Measurements from ENCODE around the gene APOE. TPM values are rescaled to one million over a fixed set of nuclear protein-coding genes. Genes with fewer than 3 reads are reported as not detected.
A peak's percentile ranks its signal among the peaks of the same experiment; 100 is the strongest.
"Not testable (repeated sequence)": the region's sequence is repeated elsewhere in the genome, so short reads cannot be mapped to it uniquely, and the experiment has no call there.

The APOE gene
- 77.8 TPM for polyA plus RNA-seq
- long read RNA-seq, donor 1, transcript APOE-202 (3 exons, 923 nt) = minor isoform, 9 of 110 reads
- long read RNA-seq, donor 1, transcript APOE-201 (4 exons, 1,208 nt) = major isoform, 86 of 110 reads
- long read RNA-seq, donor 1, partial matches to known transcripts = 14 of 110 reads
- long read RNA-seq, donor 1, other reads (novel, unspliced or antisense) = 0 of 110 reads
- long read RNA-seq, donor 2, transcript APOE-202 (3 exons, 923 nt) = minor isoform, 28 of 177 reads
- long read RNA-seq, donor 2, transcript APOE-201 (4 exons, 1,208 nt) = major isoform, 132 of 177 reads
- long read RNA-seq, donor 2, partial matches to known transcripts = 14 of 177 reads
- long read RNA-seq, donor 2, other reads (novel, unspliced or antisense) = 0 of 177 reads
- long read RNA-seq, donor 3, transcript APOE-202 (3 exons, 923 nt) = minor isoform, 13 of 183 reads
- long read RNA-seq, donor 3, transcript APOE-201 (4 exons, 1,208 nt) = major isoform, 138 of 183 reads
- long read RNA-seq, donor 3, partial matches to known transcripts = 25 of 183 reads
- long read RNA-seq, donor 3, other reads (novel, unspliced or antisense) = 0 of 183 reads
- long read RNA-seq, donor 4, transcript APOE-201 (4 exons, 1,208 nt) = major isoform, 18 of 20 reads
- long read RNA-seq, donor 4, partial matches to known transcripts = 0 of 20 reads
- long read RNA-seq, donor 4, other reads (novel, unspliced or antisense) = 0 of 20 reads
- long read RNA-seq, donor 5, transcript APOE-201 (4 exons, 1,208 nt) = major isoform, 39 of 50 reads
- long read RNA-seq, donor 5, transcript APOE-202 (3 exons, 923 nt) = minor isoform, 7 of 50 reads
- long read RNA-seq, donor 5, partial matches to known transcripts = 0 of 50 reads
- long read RNA-seq, donor 5, other reads (novel, unspliced or antisense) = 0 of 50 reads
- long read RNA-seq, donor 6, transcript APOE-201 (4 exons, 1,208 nt) = major isoform, 56 of 76 reads
- long read RNA-seq, donor 6, transcript APOE-202 (3 exons, 923 nt) = minor isoform, 12 of 76 reads
- long read RNA-seq, donor 6, partial matches to known transcripts = 7 of 76 reads
- long read RNA-seq, donor 6, other reads (novel, unspliced or antisense) = 0 of 76 reads
- long read RNA-seq, donor 7, transcript APOE-201 (4 exons, 1,208 nt) = major isoform, 38 of 46 reads
- long read RNA-seq, donor 7, partial matches to known transcripts = 0 of 46 reads
- long read RNA-seq, donor 7, other reads (novel, unspliced or antisense) = 0 of 46 reads
- long read RNA-seq, donor 8, transcript APOE-202 (3 exons, 923 nt) = minor isoform, 19 of 162 reads
- long read RNA-seq, donor 8, transcript APOE-201 (4 exons, 1,208 nt) = major isoform, 111 of 162 reads
- long read RNA-seq, donor 8, partial matches to known transcripts = 26 of 162 reads
- long read RNA-seq, donor 8, other reads (novel, unspliced or antisense) = 0 of 162 reads
- long read RNA-seq, donor 9, transcript APOE-201 (4 exons, 1,208 nt) = major isoform, 174 of 237 reads
- long read RNA-seq, donor 9, transcript APOE-202 (3 exons, 923 nt) = minor isoform, 30 of 237 reads
- long read RNA-seq, donor 9, partial matches to known transcripts = 22 of 237 reads
- long read RNA-seq, donor 9, other reads (novel, unspliced or antisense) = 5 of 237 reads
- long read RNA-seq, donor 10, transcript APOE-201 (4 exons, 1,208 nt) = major isoform, 95 of 126 reads
- long read RNA-seq, donor 10, transcript APOE-202 (3 exons, 923 nt) = minor isoform, 9 of 126 reads
- long read RNA-seq, donor 10, transcript APOE-203 (4 exons, 864 nt) = minor isoform, 6 of 126 reads
- long read RNA-seq, donor 10, partial matches to known transcripts = 14 of 126 reads
- long read RNA-seq, donor 10, other reads (novel, unspliced or antisense) = 0 of 126 reads
- long read RNA-seq, donor 11, transcript APOE-202 (3 exons, 923 nt) = minor isoform, 12 of 134 reads
- long read RNA-seq, donor 11, transcript APOE-201 (4 exons, 1,208 nt) = major isoform, 113 of 134 reads
- long read RNA-seq, donor 11, partial matches to known transcripts = 7 of 134 reads
- long read RNA-seq, donor 11, other reads (novel, unspliced or antisense) = 0 of 134 reads

- Histone ChIP-seq H3K4me1 (ENCODE audit: control insufficient read depth, insufficient read depth, low read length) (peaks cover 21% of the 10 kb centered on the region), H3K27me3 (ENCODE audit: control insufficient read depth, insufficient read depth, low read length) (peaks cover 5% of the 10 kb centered on the region), H3K4me3 (ENCODE audit: low read length) (peak within 1 kb of the TSS; percentile 58), H3K36me3 (ENCODE audit: control insufficient read depth, insufficient read depth, low read length) (peaks cover 22% of the 10 kb centered on the region), H3K27ac (ENCODE audit: low read length) (peak within 1 kb of the TSS; percentile 83), H3K9me3 (ENCODE audit: control insufficient read depth, low read depth, low read length) (peaks cover 3% of the 10 kb centered on the region)
- DNase-seq = peak in 1 of 2 donors; percentile 54
- WGBS (ENCODE audit: insufficient coverage, low lambda C conversion rate) = no CpG with 5 or more reads among the region's 20 CpGs
Observed at GRCh38 chr19:44905437-44906160, at the start of gene APOE. APOE (plus strand) TSS chr19:44905796; CDS start chr19:44906625, 829 bp downstream.

- H3K4me1 ChIP-seq (ENCODE audit: control insufficient read depth, insufficient read depth, low read length) = peaks cover 21% of the 10 kb centered on the region
Observed at GRCh38 chr19:44856421-44857083, 49.0 kb upstream of the APOE start.

GRCh38 chr19:44857837-44858236, 47.8 kb upstream of the APOE start:
- Histone ChIP-seq H3K27ac (ENCODE audit: low read length) (peak overlapping the region; percentile 22), H3K36me3 (ENCODE audit: control insufficient read depth, insufficient read depth, low read length) (peaks cover 33% of the 10 kb centered on the region), H3K9me3 (ENCODE audit: control insufficient read depth, low read depth, low read length) (no peaks in the 10 kb centered on the region), H3K4me1 (ENCODE audit: control insufficient read depth, insufficient read depth, low read length) (peaks cover 21% of the 10 kb centered on the region), H3K4me3 (ENCODE audit: low read length) (no peak overlapping the region), H3K27me3 (ENCODE audit: control insufficient read depth, insufficient read depth, low read length) (no peaks in the 10 kb centered on the region)
- peak; percentile 48 to 83 for DNase-seq
- no CpG with 5 or more reads among the region's 4 CpGs for WGBS (ENCODE audit: insufficient coverage, low lambda C conversion rate)

More at GRCh38 chr19:44856421-44857083, 49.0 kb upstream of the APOE start:
- H3K27ac ChIP-seq (ENCODE audit: low read length) = peak overlapping the region; percentile 29
- H3K36me3 ChIP-seq (ENCODE audit: control insufficient read depth, insufficient read depth, low read length) = peaks cover 32% of the 10 kb centered on the region
- no peaks in the 10 kb centered on the region for H3K27me3 ChIP-seq (ENCODE audit: control insufficient read depth, insufficient read depth, low read length)
- peak in 1 of 2 donors; percentile 13 for DNase-seq
- no peak overlapping the region for H3K4me3 ChIP-seq (ENCODE audit: low read length)
- WGBS (ENCODE audit: insufficient coverage, low lambda C conversion rate) = no CpG with 5 or more reads among the region's 10 CpGs
- H3K9me3 ChIP-seq (ENCODE audit: control insufficient read depth, low read depth, low read length) = no peaks in the 10 kb centered on the region

GRCh38 chr19:44861576-44861975, 44.0 kb upstream of the APOE start:
- not testable (repeated sequence) for H3K27ac ChIP-seq (ENCODE audit: low read length); H3K9me3 ChIP-seq (ENCODE audit: control insufficient read depth, low read depth, low read length); H3K27me3 ChIP-seq (ENCODE audit: control insufficient read depth, insufficient read depth, low read length); DNase-seq; H3K4me3 ChIP-seq (ENCODE audit: low read length)
- 84% methylated on average over 2 of the region's 3 CpGs for WGBS (ENCODE audit: insufficient coverage, low lambda C conversion rate)
- H3K4me1 ChIP-seq (ENCODE audit: control insufficient read depth, insufficient read depth, low read length) = peaks cover 17% of the 10 kb centered on the region
- peaks cover 43% of the 10 kb centered on the region for H3K36me3 ChIP-seq (ENCODE audit: control insufficient read depth, insufficient read depth, low read length)

- no CpG with 5 or more reads among the region's 2 CpGs for WGBS (ENCODE audit: insufficient coverage, low lambda C conversion rate)
- no peaks in the 10 kb centered on the region for H3K27me3 ChIP-seq (ENCODE audit: control insufficient read depth, insufficient read depth, low read length)
Observed at GRCh38 chr19:44863990-44864389, 41.6 kb upstream of the APOE start.

GRCh38 chr19:44865196-44865767, 40.3 kb upstream of the APOE start:
- Histone ChIP-seq H3K27ac (ENCODE audit: low read length) (no peak overlapping the region), H3K9me3 (ENCODE audit: control insufficient read depth, low read depth, low read length) (no peaks in the 10 kb centered on the region), H3K36me3 (ENCODE audit: control insufficient read depth, insufficient read depth, low read length) (peaks cover 47% of the 10 kb centered on the region), H3K4me3 (ENCODE audit: low read length) (no peak overlapping the region), H3K27me3 (ENCODE audit: control insufficient read depth, insufficient read depth, low read length) (no peaks in the 10 kb centered on the region), H3K4me1 (ENCODE audit: control insufficient read depth, insufficient read depth, low read length) (peaks cover 17% of the 10 kb centered on the region)
- no peak for DNase-seq
- no CpG with 5 or more reads among the region's 27 CpGs for WGBS (ENCODE audit: insufficient coverage, low lambda C conversion rate)

More at GRCh38 chr19:44863990-44864389, 41.6 kb upstream of the APOE start:
- Histone ChIP-seq H3K4me3 (ENCODE audit: low read length) (no peak overlapping the region), H3K27ac (ENCODE audit: low read length) (no peak overlapping the region), H3K4me1 (ENCODE audit: control insufficient read depth, insufficient read depth, low read length) (peaks cover 12% of the 10 kb centered on the region), H3K36me3 (ENCODE audit: control insufficient read depth, insufficient read depth, low read length) (peaks cover 55% of the 10 kb centered on the region), H3K9me3 (ENCODE audit: control insufficient read depth, low read depth, low read length) (no peaks in the 10 kb centered on the region)
- DNase-seq = no peak

GRCh38 chr19:44866664-44867063, 38.9 kb upstream of the APOE start:
- H3K4me3 ChIP-seq (ENCODE audit: low read length) = no peak overlapping the region

GRCh38 chr19:44867578-44867977, 38.0 kb upstream of the APOE start:
- H3K9me3 ChIP-seq (ENCODE audit: control insufficient read depth, low read depth, low read length) = no peaks in the 10 kb centered on the region
- no peak overlapping the region for H3K4me3 ChIP-seq (ENCODE audit: low read length)
- peaks cover 18% of the 10 kb centered on the region for H3K4me1 ChIP-seq (ENCODE audit: control insufficient read depth, insufficient read depth, low read length)
- H3K36me3 ChIP-seq (ENCODE audit: control insufficient read depth, insufficient read depth, low read length) = peaks cover 56% of the 10 kb centered on the region
- 65% methylated on average over 2 of the region's 12 CpGs for WGBS (ENCODE audit: insufficient coverage, low lambda C conversion rate)
- H3K27ac ChIP-seq (ENCODE audit: low read length) = no peak overlapping the region
- DNase-seq = peak in 1 of 2 donors; percentile 26
- no peaks in the 10 kb centered on the region for H3K27me3 ChIP-seq (ENCODE audit: control insufficient read depth, insufficient read depth, low read length)

More at GRCh38 chr19:44866664-44867063, 38.9 kb upstream of the APOE start:
- peaks cover 49% of the 10 kb centered on the region for H3K36me3 ChIP-seq (ENCODE audit: control insufficient read depth, insufficient read depth, low read length)
- H3K27me3 ChIP-seq (ENCODE audit: control insufficient read depth, insufficient read depth, low read length) = no peaks in the 10 kb centered on the region
- H3K27ac ChIP-seq (ENCODE audit: low read length) = no peak overlapping the region
- no peaks in the 10 kb centered on the region for H3K9me3 ChIP-seq (ENCODE audit: control insufficient read depth, low read depth, low read length)
- H3K4me1 ChIP-seq (ENCODE audit: control insufficient read depth, insufficient read depth, low read length) = peaks cover 18% of the 10 kb centered on the region
- peak in 1 of 2 donors; percentile 25 for DNase-seq
- WGBS (ENCODE audit: insufficient coverage, low lambda C conversion rate) = no CpG with 5 or more reads among the region's 4 CpGs

Data from large intestine (tissue), 12 donors.